ENCODE measurements around the gene JARID2. TPM values are rescaled to one million over a fixed set of nuclear protein-coding genes. Genes with fewer than 3 reads are reported as not detected.

JARID2 gene
- total and polyA plus RNA-seq, 9 of the 15 experiments (the other 6 are each of a cell fraction or from before 2014, with no cell fraction given): 5.0 to 29.0 (median 15.6) TPM

- TF ChIP-seq TEAD4 (IDR thresholded peaks at IDR 0.05; ENCODE audit: low read length): 0 out of 2 replicates have a peak, but pooled peaks have one; percentile 7
- TF ChIP-seq TEAD4 (CRISPR knock-in tag; IDR thresholded peaks at IDR 0.05; ENCODE audit: borderline replicate concordance): no peak
- 0 out of 2 replicates have a peak, but pooled peaks have one; percentile 15 for TF ChIP-seq ZBTB33 (CRISPR knock-in tag; IDR thresholded peaks at IDR 0.05)
- peak; percentile 75 to 96 (median 93) for TF ChIP-seq YY1 (IDR thresholded peaks at IDR 0.05; ENCODE audit: borderline replicate concordance in 1 of 3, control insufficient read depth in 1 of 3, extremely low read depth in 1 of 3, insufficient read depth in 3 of 3, insufficient read length in 1 of 3, insufficient replicate concordance in 2 of 3, low read depth in 1 of 3, low read length in 2 of 3)
- 0 out of 2 replicates have a peak, but pooled peaks have one; percentile 31 for TF ChIP-seq ZNF644 (tag; IDR thresholded peaks at IDR 0.05; ENCODE audit: low read depth)
- peak; percentile 22 for TF ChIP-seq U2AF1 (optimal IDR thresholded peaks at IDR 0.05; ENCODE audit: low read depth, low read length)
- peak; percentile 79; the same call in 1 of the 2 replicates for TF ChIP-seq ZBTB17 (CRISPR knock-in tag; IDR thresholded peaks at IDR 0.05)
- 0 out of 4 replicates have a peak, but pooled peaks of 1 of the 2 experiments have one; percentile 67 for TF ChIP-seq KDM4B (IDR thresholded peaks at IDR 0.05; ENCODE audit: borderline replicate concordance in 2 of 2, low read depth in 1 of 2)
- peak; percentile 89 for TF ChIP-seq CXXC5 (CRISPR knock-in tag; IDR thresholded peaks at IDR 0.05)
- 0 out of 2 replicates have a peak, but pooled peaks have one; percentile 54 for TF ChIP-seq ATF1 (CRISPR knock-in tag; IDR thresholded peaks at IDR 0.05)
- TF ChIP-seq ATF1 (tag; IDR thresholded peaks at IDR 0.05): peak; percentile 85
- peak; percentile 63; the same call in 1 of the 2 replicates for TF ChIP-seq ZNF197 (CRISPR knock-in tag; IDR thresholded peaks at IDR 0.05; ENCODE audit: low read depth)
- no peak for TF ChIP-seq SIRT6 (IDR thresholded peaks at IDR 0.05; ENCODE audit: low read depth, low read length)
- TF ChIP-seq PRDM10 (IDR thresholded peaks at IDR 0.05; ENCODE audit: partially characterized antibody): peak; percentile 83
- 0 out of 2 replicates have a peak, but pooled peaks have one; percentile 47 for TF ChIP-seq TCF7 (IDR thresholded peaks at IDR 0.05; ENCODE audit: borderline replicate concordance)
Observed at GRCh38 chr6:15245361-15246216, at the start of gene JARID2 (continued).

All from K562 (cell line).